HepG2 (cell line): ENCODE measurements around the gene XAF1. TPM values are rescaled to one million over a fixed set of nuclear protein-coding genes. Genes with fewer than 3 reads are reported as not detected.

Experiments used
- ATAC-seq: fragments of 200-7000 bp; cut with Tn5 transposase; 3 replicates; pipeline ENCODE4 v1.9.1; 2020; ENCODE audit warnings: mild to moderate bottlenecking, moderate library complexity
- BruUV-seq: library from RNA; stranded (reverse); fragments of 400-500 nt; replicated peaks from 2 replicates; lab custom pipeline; 2021; lab: Mats Ljungman, UMichigan
- CTCF ChIA-PET: fragments of 300-600 bp; formaldehyde crosslinking; extraction: SDS; loops from one replicate; lab custom pipeline; 2021; ENCODE audit warnings: low total read pairs, inconsistent platforms, low intra/inter-chr PET ratio; lab: Yijun Ruan, JAX
- POLR2A ChIA-PET: fragments of 350-600 bp; sonication (Branson Sonifier 250); formaldehyde crosslinking; loops from one replicate; lab custom pipeline; 2020; ENCODE audit warnings: antibody characterized with exemption, inconsistent platforms; lab: Yijun Ruan, JAX
- DNase-seq: peaks from one replicate; pipeline ENCODE4 v3.0.0-alpha.2; 2015; ENCODE audit warnings: low spot score
- FAIRE-seq: peaks from 3 replicates; lab custom pipeline; 2011; peaks lifted over from hg19 to GRCh38; lab: Jason Lieb, UNC
- H2AFZ ChIP-seq: one replicate; pipeline ENCODE4 v1.6.1; 2011; ENCODE audit warnings: low read length, inconsistent platforms
- H3K27ac ChIP-seq: fragments of 300-600 bp; 3 replicates; pipeline ENCODE4 v1.8.0; 2011; ENCODE audit warnings: mixed run types, mild to moderate bottlenecking, mixed read lengths, low read length, inconsistent platforms; ENCODE audit not compliant: insufficient read depth; ENCODE audit errors: extremely low read length
- H3K27me3 ChIP-seq, 2 experiments: fragments of 200-600 bp in 1 of 2; 2 replicates in 1 of 2; 3 replicates in 1 of 2; pipeline versions ENCODE4 v1.6.0 to v1.8.0; 2011; ENCODE audit warnings: low read length in 2 of 2, mild to moderate bottlenecking in 2 of 2, moderate library complexity in 2 of 2, inconsistent platforms in 1 of 2; ENCODE audit not compliant: insufficient read depth in 2 of 2, control insufficient read depth in 1 of 2
- H3K36me3 ChIP-seq, 2 experiments: fragments of 200-600 bp in 1 of 2; replicated peaks in 1 of 2; 2 replicates in 1 of 2; 3 replicates in 1 of 2; pipeline versions ENCODE4 v1.5.1 to v1.8.0; 2011; ENCODE audit warnings: low read length in 2 of 2, inconsistent platforms in 1 of 2; ENCODE audit not compliant: insufficient read depth in 2 of 2, control insufficient read depth in 1 of 2
- H3K4me1 ChIP-seq: 2 replicates; pipeline ENCODE4 v1.5.1; 2012; ENCODE audit warnings: low read length, inconsistent platforms; ENCODE audit not compliant: insufficient read depth
- H3K4me2 ChIP-seq: 2 replicates; pipeline ENCODE4 v1.6.0; 2011; ENCODE audit warnings: low read depth, low read length, inconsistent platforms
- H3K4me3 ChIP-seq, 3 experiments: fragments of 200-600 bp in 1 of 3; sonication (generic), shearing (Covaris generic) in 1 of 3; replicated peaks in 1 of 3; 2 replicates each; pipeline ENCODE4 v1.5.1; 2011 to 2016; ENCODE audit warnings: low read length in 3 of 3, inconsistent platforms in 2 of 3, low read depth in 2 of 3, mild to moderate bottlenecking in 2 of 3, control low read depth in 1 of 3, mixed read lengths in 1 of 3; ENCODE audit not compliant: insufficient read depth in 1 of 3
- H3K79me2 ChIP-seq: one replicate; pipeline ENCODE4 v1.6.1; 2011; ENCODE audit warnings: low read length, inconsistent platforms; ENCODE audit not compliant: insufficient read depth
- H3K9ac ChIP-seq: 2 replicates; pipeline ENCODE4 v1.6.0; 2011; ENCODE audit warnings: mild to moderate bottlenecking, low read depth, low read length, inconsistent platforms; ENCODE audit not compliant: insufficient read depth
- H3K9me3 ChIP-seq: 2 replicates; pipeline ENCODE4 v1.5.1; 2012; ENCODE audit warnings: mild to moderate bottlenecking, low read length
- H4K20me1 ChIP-seq: 2 replicates; pipeline ENCODE4 v1.6.0; 2011; ENCODE audit warnings: inconsistent platforms, mild to moderate bottlenecking, low read length, moderate library complexity; ENCODE audit not compliant: insufficient read depth
- CTCF ChIP-seq: sonication (generic); formaldehyde crosslinking; IDR thresholded peaks from 2 replicates; pipeline ENCODE4 v1.5.0; 2020; ENCODE audit warnings: mild to moderate bottlenecking, missing genetic modification reagents, moderate library complexity
- HES4 ChIP-seq: sonication (generic); formaldehyde crosslinking; IDR thresholded peaks from 2 replicates; pipeline ENCODE4 v1.9.0; 2021; ENCODE audit warnings: mild to moderate bottlenecking, missing genetic modification reagents, borderline replicate concordance
- MBNL3 ChIP-seq: fragments of 250-450 bp; sonication (Bioruptor Pico); conservative IDR thresholded peaks from 2 replicates; pipeline ENCODE4 v1.8.0; 2022; ENCODE audit warnings: mild to moderate bottlenecking, inconsistent platforms
- STAG1 ChIP-seq: sonication (generic); formaldehyde crosslinking; IDR thresholded peaks from 2 replicates; pipeline ENCODE4 v1.4.0; 2020; ENCODE audit warnings: missing genetic modification reagents
- TCF7 ChIP-seq: sonication (generic); IDR thresholded peaks from 2 replicates; pipeline ENCODE4 v1.6.1; 2016; ENCODE audit warnings: antibody characterized with exemption, low read depth
- ZNF317 ChIP-seq: sonication (generic); formaldehyde crosslinking; IDR thresholded peaks from 2 replicates; pipeline ENCODE4 v1.5.0; 2020; ENCODE audit warnings: mild to moderate bottlenecking, missing genetic modification reagents
- WGBS: methylation state at CpG from one replicate; pipeline ENCODE4 v1.1.6; 2017; ENCODE audit warnings: low lambda C conversion rate; 5-methylcytosine and 5-hydroxymethylcytosine counted together
- in situ Hi-C: cut with HindIII; loops from 2 replicates; pipeline ENCODE4 v1.10.0; 2017; ENCODE audit warnings: low pct_unique_long_range_greater_than_20kb; ENCODE audit not compliant: extremely low pct_ligation_motif_present
- intact Hi-C: fragments of 100-400 bp; cut with micrococcal nuclease; formaldehyde crosslinking; loops from one replicate; pipeline ENCODE4 v1.10.0; 2022; ENCODE audit not compliant: unreplicated experiment
- polyA plus RNA-seq, 8 experiments: library from polyadenylated mRNA; depleted of rRNA in 3 of 8; stranded (reverse) in 7 of 8; unstranded in 1 of 8; fragments of >200 nt; fragmentation: Illumina TruSeq in 4 of 8; extraction: Trizol in 4 of 8; gene quantifications; 2 replicates each; pipeline versions ENCODE4 v1.2.1 to v1.2.3, GENCODE V29; 2011 to 2016; ENCODE audit warnings: low read depth in 4 of 8, missing spikeins in 1 of 8, mixed read lengths in 1 of 8; ENCODE audit not compliant: insufficient read depth in 1 of 8
- total RNA-seq, 5 experiments: library from RNA; depleted of rRNA; stranded (reverse); fragments of >200 nt; fragmentation: Illumina TruSeq; extraction: Trizol; gene quantifications; 2 replicates each; pipeline ENCODE4 v1.2.3, GENCODE V29; 2016; ENCODE audit warnings: low read depth in 1 of 5

XAF1 gene
- total and polyA plus RNA-seq, 2 of the 13 experiments (the other 11 are each of a cell fraction or from before 2014, with no cell fraction given), result 1.2 to 2.4 TPM

GRCh38 chr17:6748617-6749016 is 7.2 kb upstream of the XAF1 start:
- DNase-seq (no peak), ATAC-seq (no peak), FAIRE-seq (no peak)
- intact Hi-C loops (no loop called here), in situ Hi-C loops (no loop called here)
- Histone ChIP-seq H3K79me2 (no peaks in the 10 kb centered on the region), H4K20me1 (no peaks in the 10 kb centered on the region), H3K27me3 (peaks cover 0 to under 1% of the 10 kb centered on the region in 2 experiments; a peak in 2 of 5 replicates), H3K4me3 (no peak overlapping the region), H3K4me2 (no peak overlapping the region), H3K27ac (no peak overlapping the region), H3K9ac (no peak overlapping the region), H2AFZ (no peak overlapping the region), H3K9me3 (no peaks in the 10 kb centered on the region), H3K36me3 (no peaks in the 10 kb centered on the region), H3K4me1 (peaks cover 24% of the 10 kb centered on the region)
- POLR2A ChIA-PET, result no interaction called here
- CTCF ChIA-PET, result no interaction called here
- TF ChIP-seq TCF7 (no peak), MBNL3 (CRISPR knock-in tag) (no peak), ZNF317 (CRISPR knock-in tag) (peak; percentile 77)
- BruUV-seq, result no TSS peak

GRCh38 chr17:6749519-6749918 is 6.3 kb upstream of the XAF1 start:
- H3K9me3 ChIP-seq, result no peaks in the 10 kb centered on the region
- no peaks in the 10 kb centered on the region for H3K27me3 ChIP-seq
- no peak overlapping the region for H3K4me2 ChIP-seq
- H3K9ac ChIP-seq, result no peak overlapping the region
- no peak for FAIRE-seq
- H2AFZ ChIP-seq, result no peak overlapping the region
- in situ Hi-C loops (no loop called here), intact Hi-C loops (no loop called here)
- POLR2A ChIA-PET, result no interaction called here
- peaks cover 27% of the 10 kb centered on the region for H3K4me1 ChIP-seq
- CTCF ChIA-PET, result no interaction called here
- TF ChIP-seq STAG1 (CRISPR knock-in tag) (peak; percentile 60), CTCF (peak; percentile 51), HES4 (CRISPR knock-in tag) (no peak)
- DNase-seq, result no peak
- no peaks in the 10 kb centered on the region for H3K36me3 ChIP-seq
- no peak for ATAC-seq
- 39% methylated on average over 6 of the region's 6 CpGs for WGBS
- no peak overlapping the region for H3K27ac ChIP-seq
- no peaks in the 10 kb centered on the region for H3K79me2 ChIP-seq
- BruUV-seq, result no TSS peak
- H4K20me1 ChIP-seq, result no peaks in the 10 kb centered on the region
- H3K4me3 ChIP-seq, result no peak overlapping the region
